GM21723 (cell line): ENCODE results near the gene SEL1L3.

Experiments used
- ATAC-seq: cut with Tn5 transposase; IDR thresholded peaks from one replicate; pipeline ENCODE4 v1.9.1; 2021; ENCODE audit warnings: mild to moderate bottlenecking, moderate library complexity; ENCODE audit not compliant: unreplicated experiment

SEL1L3 gene

GRCh38 chr4:25757452-25757851 is 105.3 kb downstream of the SEL1L3 start:
- no peak for ATAC-seq

- no peak for ATAC-seq
These were observed 106.3 kb downstream of the SEL1L3 start for GRCh38 chr4:25756503-25756902.

- no peak for ATAC-seq
These were observed 106.9 kb downstream of the SEL1L3 start for GRCh38 chr4:25755911-25756310.

GRCh38 chr4:25753239-25753638 is 109.5 kb downstream of the SEL1L3 start:
- ATAC-seq: no peak

- no peak for ATAC-seq
These were observed 111.9 kb downstream of the SEL1L3 start for GRCh38 chr4:25750874-25751273.

- no peak for ATAC-seq
These were observed 113.5 kb downstream of the SEL1L3 start for GRCh38 chr4:25749150-25749794.

GRCh38 chr4:25743971-25744370 is 118.8 kb downstream of the SEL1L3 start:
- no peak for ATAC-seq

GRCh38 chr4:25729564-25729963 is 133.2 kb downstream of the SEL1L3 start:
- no peak for ATAC-seq

- no peak for ATAC-seq
These were observed 133.9 kb downstream of the SEL1L3 start for GRCh38 chr4:25728886-25729285.

- ATAC-seq: peak; percentile 53
These were observed 134.9 kb downstream of the SEL1L3 start for GRCh38 chr4:25727711-25728493.

GRCh38 chr4:25725870-25726269 is 136.9 kb downstream of the SEL1L3 start:
- no peak for ATAC-seq

- no peak for ATAC-seq
These were observed 139.4 kb downstream of the SEL1L3 start for GRCh38 chr4:25723409-25723808.

GRCh38 chr4:25722964-25723363 is 139.8 kb downstream of the SEL1L3 start:
- no peak for ATAC-seq

GRCh38 chr4:25713812-25714211 is 149.0 kb downstream of the SEL1L3 start:
- no peak for ATAC-seq

- ATAC-seq: no peak
These were observed 150.2 kb downstream of the SEL1L3 start for GRCh38 chr4:25712611-25713010.

- no peak for ATAC-seq
These were observed 152.2 kb downstream of the SEL1L3 start for GRCh38 chr4:25710637-25711036.

GRCh38 chr4:25704516-25704915 is 158.3 kb downstream of the SEL1L3 start:
- ATAC-seq: no peak

- ATAC-seq: no peak
These were observed 158.9 kb downstream of the SEL1L3 start for GRCh38 chr4:25703731-25704388.

- no peak for ATAC-seq
These were observed 159.9 kb downstream of the SEL1L3 start for GRCh38 chr4:25702848-25703247.

GRCh38 chr4:25700661-25701060 is 162.1 kb downstream of the SEL1L3 start:
- ATAC-seq: no peak

- ATAC-seq: no peak
These were observed 165.3 kb downstream of the SEL1L3 start for GRCh38 chr4:25697516-25697915.
